ENCODE results near the gene SIVA1.

SIVA1 gene

DNA sequence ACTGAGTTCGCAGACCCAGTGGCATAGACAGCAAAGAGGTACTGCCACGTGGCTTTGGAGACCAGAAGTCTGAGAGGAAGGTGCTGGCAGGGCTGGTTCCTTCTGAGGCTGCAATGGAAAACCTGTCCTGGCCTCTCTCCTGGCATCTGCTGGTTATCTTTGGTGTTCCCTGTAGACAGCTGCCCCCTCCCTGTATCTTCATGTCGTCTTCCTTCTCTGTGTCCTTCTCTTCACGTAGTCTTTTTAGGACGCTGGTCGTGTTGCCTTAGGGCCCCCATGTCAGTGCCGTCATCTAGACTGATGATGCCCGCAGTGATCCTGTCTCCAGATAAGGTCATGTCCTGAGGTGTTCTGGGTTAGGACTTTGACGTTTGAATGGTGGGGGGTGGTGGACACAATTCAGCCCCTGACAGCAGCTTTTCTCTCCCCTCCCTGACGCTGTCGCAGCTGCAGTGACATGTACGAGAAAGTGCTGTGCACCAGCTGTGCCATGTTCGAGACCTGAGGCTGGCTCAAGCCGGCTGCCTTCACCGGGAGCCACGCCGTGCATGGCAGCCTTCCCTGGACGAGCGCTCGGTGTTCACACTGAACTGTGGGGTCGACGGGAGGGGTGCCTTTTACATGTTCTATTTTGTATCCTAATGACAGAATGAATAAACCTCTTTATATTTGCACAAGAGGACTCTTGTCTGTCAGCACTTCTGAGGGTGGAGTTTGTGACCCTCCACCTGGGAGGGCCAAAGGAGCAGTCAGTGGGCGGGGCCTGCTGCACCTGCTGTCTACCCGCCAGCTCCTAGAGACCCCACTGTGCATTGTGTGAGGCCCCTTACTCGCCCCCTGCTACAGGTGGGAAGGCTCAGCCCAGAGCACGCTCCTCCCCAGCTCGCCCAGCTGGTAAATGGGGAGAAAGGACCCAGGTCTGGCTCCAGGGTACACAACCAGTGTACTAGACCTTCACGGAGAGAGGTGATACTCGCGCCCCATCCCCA lies 6.3 kb downstream of the SIVA1 start:
- Histone ChIP-seq H3K9ac (ENCODE audit: low read depth in 1 of 2, low read length in 2 of 2) (no peak overlapping the region), H3K4me3 (ENCODE audit: low read length in 2 of 2) (no peak overlapping the region), H3K27ac (ENCODE audit: low read depth in 2 of 2, low read length in 2 of 2) (no peak overlapping the region), H3K4me1 (ENCODE audit: control insufficient read depth in 2 of 2, insufficient read depth in 2 of 2, low read length in 2 of 2) (peaks cover 3 to 4% of the 10 kb centered on the region in 2 donors), H3K36me3 (ENCODE audit: control insufficient read depth in 2 of 2, insufficient read depth in 2 of 2, low read length in 2 of 2) (peaks cover 37 to 39% of the 10 kb centered on the region in 2 donors), H3K9me3 (ENCODE audit: control insufficient read depth in 2 of 2, low read length in 2 of 2) (no peaks in the 10 kb centered on the region), H3K27me3 (ENCODE audit: control insufficient read depth in 2 of 2, insufficient read depth in 2 of 2, low read length in 2 of 2) (no peaks in the 10 kb centered on the region)

DNA sequence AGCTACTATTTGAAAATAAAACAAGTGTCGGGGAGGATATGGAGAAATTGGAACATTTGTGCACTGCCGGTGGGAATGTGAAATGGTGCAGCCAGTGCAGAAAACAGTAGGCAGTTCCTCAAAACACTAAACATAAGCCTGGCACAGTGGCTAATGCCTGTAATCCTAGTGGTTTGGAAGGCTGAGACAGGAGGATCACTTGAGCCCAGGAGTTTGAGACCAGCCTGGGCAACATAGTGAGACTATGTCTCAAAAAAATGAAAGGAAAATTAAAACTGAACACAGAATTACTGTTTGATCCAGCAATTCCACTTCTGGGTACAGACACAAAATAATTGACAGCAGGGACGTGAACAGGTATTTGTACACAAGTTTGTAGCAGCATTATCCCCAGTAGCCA lies 12.6 kb downstream of the SIVA1 start:
- no peak overlapping the region for H3K9ac ChIP-seq (ENCODE audit: low read depth in 1 of 2, low read length in 2 of 2)
- no peak overlapping the region for H3K4me3 ChIP-seq (ENCODE audit: low read length in 2 of 2)
- no peaks in the 10 kb centered on the region for H3K9me3 ChIP-seq (ENCODE audit: control insufficient read depth in 2 of 2, low read length in 2 of 2)
- H3K4me1 ChIP-seq (ENCODE audit: control insufficient read depth in 2 of 2, insufficient read depth in 2 of 2, low read length in 2 of 2) = peaks cover 2 to 3% of the 10 kb centered on the region in 2 donors
- H3K36me3 ChIP-seq (ENCODE audit: control insufficient read depth in 2 of 2, insufficient read depth in 2 of 2, low read length in 2 of 2) = peaks cover 3% of the 10 kb centered on the region in 2 donors
- no peak overlapping the region for H3K27ac ChIP-seq (ENCODE audit: low read depth in 2 of 2, low read length in 2 of 2)
- H3K27me3 ChIP-seq (ENCODE audit: control insufficient read depth in 2 of 2, insufficient read depth in 2 of 2, low read length in 2 of 2) = no peaks in the 10 kb centered on the region

DNA sequence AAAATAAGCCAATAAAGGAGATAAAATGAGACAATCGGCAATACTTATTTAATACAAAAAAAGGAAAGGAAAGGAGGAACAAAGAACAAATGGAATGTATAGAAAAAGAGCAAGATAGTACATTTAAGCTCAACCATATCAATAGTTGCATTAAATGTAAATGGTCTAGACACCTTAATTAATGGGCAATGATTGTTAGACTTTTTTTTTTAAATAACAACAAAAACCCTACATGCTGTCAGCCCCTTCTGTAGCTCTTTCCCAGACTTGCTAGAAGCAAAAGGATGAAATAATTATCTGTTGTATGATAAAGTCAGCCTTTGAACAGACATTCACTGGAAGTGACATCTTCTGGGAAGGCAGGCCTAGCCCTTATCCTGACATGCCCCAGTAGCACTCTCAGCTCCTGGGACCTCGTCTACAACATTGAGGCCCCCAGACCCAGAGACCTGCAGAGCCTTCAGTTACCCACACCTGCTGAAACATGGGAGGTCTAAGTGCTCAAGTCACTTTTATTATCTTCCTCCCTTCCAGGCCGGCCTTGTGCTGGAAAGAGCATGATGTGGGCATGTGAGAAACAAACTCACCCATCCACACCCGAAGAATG lies 13.4 kb downstream of the SIVA1 start:
- Histone ChIP-seq H3K4me1 (ENCODE audit: control insufficient read depth in 2 of 2, insufficient read depth in 2 of 2, low read length in 2 of 2) (peaks cover 2 to 3% of the 10 kb centered on the region in 2 donors), H3K4me3 (ENCODE audit: low read length in 2 of 2) (no peak overlapping the region), H3K27me3 (ENCODE audit: control insufficient read depth in 2 of 2, insufficient read depth in 2 of 2, low read length in 2 of 2) (no peaks in the 10 kb centered on the region), H3K27ac (ENCODE audit: low read depth in 2 of 2, low read length in 2 of 2) (no peak overlapping the region), H3K9ac (ENCODE audit: low read depth in 1 of 2, low read length in 2 of 2) (no peak overlapping the region), H3K36me3 (ENCODE audit: control insufficient read depth in 2 of 2, insufficient read depth in 2 of 2, low read length in 2 of 2) (peaks cover 7 to 9% of the 10 kb centered on the region in 2 donors), H3K9me3 (ENCODE audit: control insufficient read depth in 2 of 2, low read length in 2 of 2) (no peaks in the 10 kb centered on the region)

- H3K4me3 ChIP-seq (ENCODE audit: low read length in 2 of 2) = no peak overlapping the region
- no peaks in the 10 kb centered on the region for H3K27me3 ChIP-seq (ENCODE audit: control insufficient read depth in 2 of 2, insufficient read depth in 2 of 2, low read length in 2 of 2)
- no peak overlapping the region for H3K9ac ChIP-seq (ENCODE audit: low read depth in 1 of 2, low read length in 2 of 2)
- no peaks in the 10 kb centered on the region for H3K9me3 ChIP-seq (ENCODE audit: control insufficient read depth in 2 of 2, low read length in 2 of 2)
- peaks cover 14 to 16% of the 10 kb centered on the region in 2 donors for H3K36me3 ChIP-seq (ENCODE audit: control insufficient read depth in 2 of 2, insufficient read depth in 2 of 2, low read length in 2 of 2)
- H3K27ac ChIP-seq (ENCODE audit: low read depth in 2 of 2, low read length in 2 of 2) = no peak overlapping the region
- peaks cover 2 to 3% of the 10 kb centered on the region in 2 donors for H3K4me1 ChIP-seq (ENCODE audit: control insufficient read depth in 2 of 2, insufficient read depth in 2 of 2, low read length in 2 of 2)
Observed at GRCh38 chr14:104766863-104767633, 14.1 kb downstream of the SIVA1 start.

GRCh38 chr14:104767634-104767918 lies 14.6 kb downstream of the SIVA1 start:
- Histone ChIP-seq H3K27ac (ENCODE audit: low read depth in 2 of 2, low read length in 2 of 2) (no peak overlapping the region), H3K4me1 (ENCODE audit: control insufficient read depth in 2 of 2, insufficient read depth in 2 of 2, low read length in 2 of 2) (peaks cover 2 to 3% of the 10 kb centered on the region in 2 donors), H3K9ac (ENCODE audit: low read depth in 1 of 2, low read length in 2 of 2) (no peak overlapping the region), H3K27me3 (ENCODE audit: control insufficient read depth in 2 of 2, insufficient read depth in 2 of 2, low read length in 2 of 2) (no peaks in the 10 kb centered on the region), H3K36me3 (ENCODE audit: control insufficient read depth in 2 of 2, insufficient read depth in 2 of 2, low read length in 2 of 2) (peaks cover 17 to 21% of the 10 kb centered on the region in 2 donors), H3K4me3 (ENCODE audit: low read length in 2 of 2) (no peak overlapping the region), H3K9me3 (ENCODE audit: control insufficient read depth in 2 of 2, low read length in 2 of 2) (no peaks in the 10 kb centered on the region)

GRCh38 chr14:104768437-104769323 lies 15.7 kb downstream of the SIVA1 start:
- Histone ChIP-seq H3K36me3 (ENCODE audit: control insufficient read depth in 2 of 2, insufficient read depth in 2 of 2, low read length in 2 of 2) (peaks cover 26 to 27% of the 10 kb centered on the region in 2 donors), H3K9ac (ENCODE audit: low read depth in 1 of 2, low read length in 2 of 2) (no peak overlapping the region), H3K4me3 (ENCODE audit: low read length in 2 of 2) (no peak overlapping the region), H3K27ac (ENCODE audit: low read depth in 2 of 2, low read length in 2 of 2) (peak overlapping the region in 1 of 2 donors; percentile 42), H3K4me1 (ENCODE audit: control insufficient read depth in 2 of 2, insufficient read depth in 2 of 2, low read length in 2 of 2) (peaks cover 2 to 3% of the 10 kb centered on the region in 2 donors), H3K27me3 (ENCODE audit: control insufficient read depth in 2 of 2, insufficient read depth in 2 of 2, low read length in 2 of 2) (no peaks in the 10 kb centered on the region), H3K9me3 (ENCODE audit: control insufficient read depth in 2 of 2, low read length in 2 of 2) (no peaks in the 10 kb centered on the region)

DNA sequence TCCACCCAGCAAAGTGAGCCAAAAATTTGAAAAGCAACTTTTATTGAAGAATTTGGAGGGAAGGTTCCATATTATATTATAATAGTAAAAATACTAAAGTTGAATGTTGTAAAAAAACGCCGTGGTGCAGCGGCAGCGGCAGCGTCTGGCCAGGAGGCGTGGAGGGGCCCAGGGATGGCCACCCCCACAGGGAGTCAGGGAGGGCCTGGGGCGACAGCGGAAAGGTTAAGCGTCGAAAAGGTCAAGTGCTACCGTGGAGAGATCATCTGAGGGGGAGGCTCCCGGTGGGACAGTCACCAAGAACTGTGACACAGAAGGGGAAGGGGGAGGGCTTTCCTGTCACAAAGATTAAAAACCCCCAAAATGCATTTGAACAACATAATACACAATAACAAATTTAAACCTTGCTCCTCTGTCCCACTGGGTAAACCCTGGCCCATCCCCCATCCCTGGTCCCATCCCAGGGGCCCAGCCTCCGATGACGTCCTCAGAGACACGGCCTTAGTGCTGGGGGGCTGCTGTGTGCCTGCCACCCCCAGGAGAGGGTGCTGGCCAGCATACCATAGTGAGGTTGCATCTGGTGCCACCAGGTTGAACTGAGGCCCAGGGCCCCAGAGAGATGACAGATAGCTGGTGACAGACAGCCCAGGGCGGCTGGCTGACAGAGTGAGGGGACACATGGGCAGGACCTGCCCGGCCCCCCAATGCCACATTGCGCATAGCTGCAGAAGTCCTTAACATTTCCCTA lies 16.6 kb downstream of the SIVA1 start:
- H3K36me3 ChIP-seq (ENCODE audit: control insufficient read depth in 2 of 2, insufficient read depth in 2 of 2, low read length in 2 of 2) = peaks cover 29 to 30% of the 10 kb centered on the region in 2 donors

GRCh38 chr14:104770072-104770579 lies 17.2 kb downstream of the SIVA1 start:
- peaks cover 2 to 3% of the 10 kb centered on the region in 2 donors for H3K4me1 ChIP-seq (ENCODE audit: control insufficient read depth in 2 of 2, insufficient read depth in 2 of 2, low read length in 2 of 2)
- no peak overlapping the region for H3K27ac ChIP-seq (ENCODE audit: low read depth in 2 of 2, low read length in 2 of 2)
- no peaks in the 10 kb centered on the region for H3K27me3 ChIP-seq (ENCODE audit: control insufficient read depth in 2 of 2, insufficient read depth in 2 of 2, low read length in 2 of 2)
- H3K36me3 ChIP-seq (ENCODE audit: control insufficient read depth in 2 of 2, insufficient read depth in 2 of 2, low read length in 2 of 2) = peaks cover 33% of the 10 kb centered on the region in 2 donors
- no peak overlapping the region for H3K4me3 ChIP-seq (ENCODE audit: low read length in 2 of 2)
- H3K9ac ChIP-seq (ENCODE audit: low read depth in 1 of 2, low read length in 2 of 2) = no peak overlapping the region
- H3K9me3 ChIP-seq (ENCODE audit: control insufficient read depth in 2 of 2, low read length in 2 of 2) = no peaks in the 10 kb centered on the region

More for the DNA sequence above, 16.6 kb downstream of the SIVA1 start:
- Histone ChIP-seq H3K9me3 (ENCODE audit: control insufficient read depth in 2 of 2, low read length in 2 of 2) (no peaks in the 10 kb centered on the region), H3K27ac (ENCODE audit: low read depth in 2 of 2, low read length in 2 of 2) (no peak overlapping the region), H3K27me3 (ENCODE audit: control insufficient read depth in 2 of 2, insufficient read depth in 2 of 2, low read length in 2 of 2) (no peaks in the 10 kb centered on the region), H3K9ac (ENCODE audit: low read depth in 1 of 2, low read length in 2 of 2) (no peak overlapping the region), H3K4me3 (ENCODE audit: low read length in 2 of 2) (no peak overlapping the region), H3K4me1 (ENCODE audit: control insufficient read depth in 2 of 2, insufficient read depth in 2 of 2, low read length in 2 of 2) (peaks cover 2 to 3% of the 10 kb centered on the region in 2 donors)

DNA sequence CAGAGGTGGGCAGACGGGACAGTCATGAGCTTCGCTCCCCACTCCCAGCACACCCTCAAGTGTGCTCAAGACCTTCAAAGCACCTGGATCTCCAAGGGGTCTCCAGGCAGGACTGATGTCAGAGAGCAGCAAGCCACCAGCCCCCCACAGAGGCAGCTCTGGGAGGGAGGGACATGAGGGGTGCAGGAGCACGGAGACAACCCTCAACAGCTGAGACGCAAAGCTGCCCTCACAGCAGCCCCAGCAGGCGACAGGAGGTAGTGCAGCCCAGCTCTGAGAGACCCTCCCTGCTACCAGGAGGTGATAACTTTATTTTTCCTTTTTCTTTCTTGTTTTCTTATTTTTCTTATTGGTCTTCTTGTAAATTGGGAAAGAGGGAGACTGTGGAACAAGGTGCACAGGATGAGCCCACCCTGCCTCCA lies 17.9 kb downstream of the SIVA1 start:
- H3K9ac ChIP-seq (ENCODE audit: low read depth in 1 of 2, low read length in 2 of 2) = no peak overlapping the region
- H3K4me1 ChIP-seq (ENCODE audit: control insufficient read depth in 2 of 2, insufficient read depth in 2 of 2, low read length in 2 of 2) = peaks cover 2 to 3% of the 10 kb centered on the region in 2 donors
- no peaks in the 10 kb centered on the region for H3K9me3 ChIP-seq (ENCODE audit: control insufficient read depth in 2 of 2, low read length in 2 of 2)
- no peak overlapping the region for H3K4me3 ChIP-seq (ENCODE audit: low read length in 2 of 2)
- H3K27ac ChIP-seq (ENCODE audit: low read depth in 2 of 2, low read length in 2 of 2) = no peak overlapping the region
- H3K27me3 ChIP-seq (ENCODE audit: control insufficient read depth in 2 of 2, insufficient read depth in 2 of 2, low read length in 2 of 2) = no peaks in the 10 kb centered on the region
- H3K36me3 ChIP-seq (ENCODE audit: control insufficient read depth in 2 of 2, insufficient read depth in 2 of 2, low read length in 2 of 2) = peaks cover 33 to 39% of the 10 kb centered on the region in 2 donors

Data from mucosa of rectum (tissue), 2 donors.